DOHH2 (cell line): ENCODE data around the gene ATAD2B.

Source experiments
- H3F3A ChIP-seq: fragments of 200-600 bp; sonication (generic), shearing (Covaris generic); 2 replicates; pipeline ENCODE4 v1.6.0; 2016; ENCODE audit warnings: antibody characterized with exemption, mild to moderate bottlenecking; ENCODE audit not compliant: control insufficient read depth, insufficient read depth
- H3K27ac ChIP-seq: fragments of 200-600 bp; sonication (generic); 2 replicates; pipeline ENCODE4 v1.5.1; 2014; ENCODE audit warnings: low read depth, mild to moderate bottlenecking, low read length, moderate library complexity
- H3K27me3 ChIP-seq: fragments of 200-600 bp; sonication (generic); 2 replicates; pipeline ENCODE4 v1.6.1; 2014; ENCODE audit warnings: mild to moderate bottlenecking, low read length, mixed read lengths; ENCODE audit not compliant: control insufficient read depth
- H3K36me3 ChIP-seq: fragments of 200-600 bp; sonication (generic); 2 replicates; pipeline ENCODE4 v1.6.1; 2014; ENCODE audit warnings: mild to moderate bottlenecking, low read length, moderate library complexity, mixed read lengths; ENCODE audit not compliant: control insufficient read depth
- H3K4me1 ChIP-seq: fragments of 200-600 bp; sonication (generic); 2 replicates; pipeline ENCODE4 v1.6.1; 2014; ENCODE audit warnings: mild to moderate bottlenecking, low read length, mixed read lengths; ENCODE audit not compliant: control insufficient read depth
- H3K4me2 ChIP-seq: fragments of 200-600 bp; sonication (generic); 2 replicates; pipeline ENCODE4 v1.6.0; 2014; ENCODE audit warnings: mild to moderate bottlenecking, low read length, moderate library complexity
- H3K4me3 ChIP-seq: fragments of 200-600 bp; sonication (generic); 2 replicates; pipeline ENCODE4 v1.5.1; 2014; ENCODE audit warnings: mild to moderate bottlenecking, low read length, mixed read lengths
- H3K79me2 ChIP-seq: fragments of 200-600 bp; sonication (generic); 2 replicates; pipeline ENCODE4 v1.6.1; 2014; ENCODE audit warnings: mild to moderate bottlenecking, low read length, mixed read lengths; ENCODE audit not compliant: control insufficient read depth
- H3K9me2 ChIP-seq: fragments of 200-600 bp; sonication (generic); replicated peaks from 2 replicates; pipeline ENCODE4 v1.6.1; 2014; ENCODE audit warnings: mild to moderate bottlenecking, low read length, mixed read lengths; ENCODE audit not compliant: control insufficient read depth
- H3K9me3 ChIP-seq: fragments of 200-600 bp; sonication (generic); 2 replicates; pipeline ENCODE4 v1.6.1; 2014; ENCODE audit warnings: antibody characterized with exemption, low read length, mixed read lengths; ENCODE audit not compliant: control insufficient read depth, insufficient read depth
- H4K20me1 ChIP-seq: fragments of 200-600 bp; sonication (generic); 2 replicates; pipeline ENCODE4 v1.6.0; 2014; ENCODE audit warnings: low read depth, mild to moderate bottlenecking, antibody characterized with exemption, low read length, moderate library complexity; ENCODE audit not compliant: control insufficient read depth, insufficient read depth
- EZH2phosphoT487 ChIP-seq: fragments of 200-600 bp; sonication (generic); IDR thresholded peaks from 2 replicates; pipeline ENCODE4 v1.6.1; 2017; ENCODE audit warnings: borderline replicate concordance, mild to moderate bottlenecking, antibody characterized with exemption, low read length, moderate library complexity, mixed read lengths
- TF ChIP-seq, protein P1 (sequence below): fragments of 200-600 bp; sonication (generic); IDR thresholded peaks from one replicate; pipeline ENCODE4 v1.5.1; 2014; ENCODE audit warnings: antibody characterized with exemption, mild to moderate bottlenecking, low read depth, low read length; ENCODE audit not compliant: poor library complexity, severe bottlenecking

Gene ATAD2B

GRCh38 chr2:23940718-23941620, 14.0 kb upstream of the ATAD2B start:
- no peaks in the 10 kb centered on the region for H3K9me3 ChIP-seq
- peaks cover 16% of the 10 kb centered on the region for H3K4me1 ChIP-seq
- no peaks in the 10 kb centered on the region for H4K20me1 ChIP-seq
- H3K4me2 ChIP-seq = peak overlapping the region; percentile 88
- peak overlapping the region; percentile 90 for H3K4me3 ChIP-seq
- H3K9me2 ChIP-seq = no peaks in the 10 kb centered on the region
- TF ChIP-seq, protein P1, sequence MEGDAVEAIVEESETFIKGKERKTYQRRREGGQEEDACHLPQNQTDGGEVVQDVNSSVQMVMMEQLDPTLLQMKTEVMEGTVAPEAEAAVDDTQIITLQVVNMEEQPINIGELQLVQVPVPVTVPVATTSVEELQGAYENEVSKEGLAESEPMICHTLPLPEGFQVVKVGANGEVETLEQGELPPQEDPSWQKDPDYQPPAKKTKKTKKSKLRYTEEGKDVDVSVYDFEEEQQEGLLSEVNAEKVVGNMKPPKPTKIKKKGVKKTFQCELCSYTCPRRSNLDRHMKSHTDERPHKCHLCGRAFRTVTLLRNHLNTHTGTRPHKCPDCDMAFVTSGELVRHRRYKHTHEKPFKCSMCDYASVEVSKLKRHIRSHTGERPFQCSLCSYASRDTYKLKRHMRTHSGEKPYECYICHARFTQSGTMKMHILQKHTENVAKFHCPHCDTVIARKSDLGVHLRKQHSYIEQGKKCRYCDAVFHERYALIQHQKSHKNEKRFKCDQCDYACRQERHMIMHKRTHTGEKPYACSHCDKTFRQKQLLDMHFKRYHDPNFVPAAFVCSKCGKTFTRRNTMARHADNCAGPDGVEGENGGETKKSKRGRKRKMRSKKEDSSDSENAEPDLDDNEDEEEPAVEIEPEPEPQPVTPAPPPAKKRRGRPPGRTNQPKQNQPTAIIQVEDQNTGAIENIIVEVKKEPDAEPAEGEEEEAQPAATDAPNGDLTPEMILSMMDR = no peak
- TF ChIP-seq EZH2phosphoT487 = no peak
- H3K27ac ChIP-seq = peak overlapping the region; percentile 56
- no peaks in the 10 kb centered on the region; the same call in 1 of the 2 replicates for H3K36me3 ChIP-seq
- no peaks in the 10 kb centered on the region for H3K27me3 ChIP-seq
- H3F3A ChIP-seq = peaks cover 10% of the 10 kb centered on the region; the same call in 1 of the 2 replicates
- H3K79me2 ChIP-seq = peaks cover 45% of the 10 kb centered on the region

DNA sequence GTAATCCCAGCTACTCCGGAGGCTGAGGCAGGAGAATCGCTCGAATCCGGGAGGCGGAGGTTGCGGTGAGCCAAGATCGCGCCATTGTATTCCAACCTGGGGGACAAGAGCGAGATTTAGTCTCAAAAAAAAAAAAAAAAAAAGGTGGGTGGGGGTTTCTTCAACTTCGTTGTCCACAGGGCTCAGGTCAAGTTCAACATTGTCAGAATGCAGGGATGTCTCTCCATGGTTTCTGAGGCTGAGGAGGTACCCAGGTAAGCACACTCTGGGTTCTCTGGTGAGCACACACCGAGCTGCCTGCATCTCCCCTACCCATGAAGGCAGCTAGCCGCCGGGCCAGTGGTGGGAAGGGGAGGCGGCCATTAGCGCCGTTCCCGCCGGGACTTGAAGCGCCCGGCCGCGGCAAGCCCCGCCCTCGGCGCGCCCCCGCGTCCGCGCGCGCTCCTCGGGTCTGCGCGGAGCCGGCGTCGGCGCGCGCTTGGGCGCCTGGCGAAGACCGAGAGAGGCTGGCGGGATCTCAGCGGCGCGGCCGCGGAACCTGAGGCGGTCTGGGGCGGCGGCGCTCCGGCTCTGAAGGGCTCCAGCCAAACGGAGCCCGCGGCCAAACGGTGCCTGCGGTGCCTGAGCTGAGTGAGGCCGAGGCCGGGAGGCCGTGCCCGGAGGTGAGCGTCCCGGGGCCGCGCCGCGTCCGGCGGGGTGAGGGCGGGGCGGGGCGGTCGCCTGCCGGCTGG, 13.2 kb upstream of the ATAD2B start, which contains the start of gene UBXN2A:
Gene UBXN2A, plus strand, starts transcription at position 477 of the 731 bp plus-strand sequence. CDS start 17,852 bp downstream, outside the sequence.
- TF ChIP-seq, protein P1 = no peak
- TF ChIP-seq EZH2phosphoT487 = no peak
- Histone ChIP-seq H3K4me2 (peak within 1 kb of the TSS; percentile 88), H3K9me3 (no peaks in the 10 kb centered on the region), H3K4me3 (peak within 1 kb of the TSS; percentile 90), H3K79me2 (peaks cover 42% of the 10 kb centered on the region), H3K4me1 (peaks cover 16% of the 10 kb centered on the region), H3K27ac (peak within 1 kb of the TSS; percentile 56), H3K36me3 (no peaks in the 10 kb centered on the region; the same call in 1 of the 2 replicates), H4K20me1 (no peaks in the 10 kb centered on the region), H3F3A (peaks cover 10% of the 10 kb centered on the region; the same call in 1 of the 2 replicates), H3K27me3 (no peaks in the 10 kb centered on the region), H3K9me2 (no peaks in the 10 kb centered on the region)

DNA sequence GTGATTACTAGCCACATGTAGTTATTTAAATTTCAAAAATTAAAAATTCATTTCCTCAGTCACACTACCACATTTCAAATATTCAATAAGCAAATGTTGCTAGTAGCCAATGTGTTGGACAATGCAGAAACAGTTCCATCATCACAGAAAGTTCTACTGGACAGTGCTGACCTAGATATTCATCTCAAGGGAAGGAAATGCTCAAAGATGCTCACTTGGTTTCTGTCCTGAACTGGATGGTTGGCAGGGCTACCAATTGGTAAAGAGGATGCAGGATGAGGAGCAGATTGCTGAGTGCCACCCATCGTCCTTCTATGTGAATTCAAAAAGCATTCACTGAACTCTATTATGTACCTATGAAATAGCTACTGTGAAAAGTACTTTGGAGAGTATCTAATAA, 7.3 kb upstream of the ATAD2B start:
- H3K9me3 ChIP-seq = no peaks in the 10 kb centered on the region
- H3K4me3 ChIP-seq = no peak overlapping the region
- H3K27ac ChIP-seq = no peak overlapping the region
- H3K36me3 ChIP-seq = no peaks in the 10 kb centered on the region
- TF ChIP-seq, protein P1 = no peak
- no peak for TF ChIP-seq EZH2phosphoT487
- H3F3A ChIP-seq = peaks cover 5% of the 10 kb centered on the region; the same call in 1 of the 2 replicates
- no peak overlapping the region for H3K4me2 ChIP-seq
- H3K27me3 ChIP-seq = no peaks in the 10 kb centered on the region
- no peaks in the 10 kb centered on the region for H3K79me2 ChIP-seq
- no peaks in the 10 kb centered on the region for H4K20me1 ChIP-seq
- no peaks in the 10 kb centered on the region for H3K9me2 ChIP-seq
- H3K4me1 ChIP-seq = peaks cover 6% of the 10 kb centered on the region
